K562 (cell line): ENCODE results near the gene JADE2. TPM values are rescaled to one million over a fixed set of nuclear protein-coding genes. Genes with fewer than 3 reads are reported as not detected.

Experiments
- MAFF ChIP-seq: IDR thresholded peaks from 2 replicates; pipeline ENCODE4 v1.6.1; 2012; ENCODE audit warnings: low read length, improper control_type of control experiment
- NEUROD1 ChIP-seq: fragments of 150-350 bp; IDR thresholded peaks from 2 replicates; pipeline ENCODE4 v1.6.1; 2014; ENCODE audit warnings: borderline replicate concordance, low read length, low read depth; ENCODE audit not compliant: partially characterized antibody
- RBFOX2 ChIP-seq: fragments of 200-400 bp; formaldehyde crosslinking; IDR thresholded peaks from 2 replicates; pipeline ENCODE4 v1.6.1; 2017; ENCODE audit warnings: low read depth, mild to moderate bottlenecking, low read length, moderate library complexity
- polyA plus RNA-seq, 8 experiments: library from polyadenylated mRNA; depleted of rRNA in 4 of 8; stranded (reverse) in 5 of 8; unstranded in 3 of 8; fragments of >200 nt; fragmentation: Nextera tagmentation in 2 of 8; fragmentation: Illumina TruSeq in 1 of 8; extraction: Ambion mirVana in 2 of 8; extraction: Trizol in 1 of 8; gene quantifications; 2 replicates each; pipeline versions ENCODE4 v1.2.1 to v1.2.3, GENCODE V29; 2011 to 2014; ENCODE audit warnings: inconsistent platforms in 1 of 8, missing spikeins in 1 of 8
- total RNA-seq, 7 experiments: library from RNA; depleted of rRNA in 6 of 7; stranded (reverse); fragments of >200 nt in 6 of 7; fragmentation: Illumina TruSeq in 2 of 7; extraction: Trizol in 2 of 7; gene quantifications; 2 replicates each; pipeline versions ENCODE4 v1.2.1 to v1.2.3, GENCODE V29; 2011 to 2021; ENCODE audit warnings: low replicate concordance in 1 of 7
- TF ChIP-seq, protein P1 (sequence below): fragments of 250-450 bp; sonication (Bioruptor Pico); IDR thresholded peaks from 2 replicates; pipeline ENCODE4 v1.4.0; 2020
- TF ChIP-seq, protein P2 (sequence below): fragments of 200-600 bp; sonication (generic); IDR thresholded peaks from one replicate; pipeline ENCODE4 v1.6.1; 2012; ENCODE audit warnings: mild to moderate bottlenecking, low read depth, low read length, inconsistent platforms
- TF ChIP-seq, protein P3 (sequence below): fragments of 200-800 bp; sonication (Bioruptor generic); IDR thresholded peaks from 2 replicates; pipeline ENCODE4 v1.6.1; 2017; ENCODE audit warnings: missing genetic modification characterization, missing compliant biosample characterization

Gene JADE2
- total and polyA plus RNA-seq, 9 of the 15 experiments (the other 6 are each of a cell fraction or from before 2014, with no cell fraction given): 0.50 to 23.3 (median 9.1) TPM

- TF ChIP-seq, protein P1, sequence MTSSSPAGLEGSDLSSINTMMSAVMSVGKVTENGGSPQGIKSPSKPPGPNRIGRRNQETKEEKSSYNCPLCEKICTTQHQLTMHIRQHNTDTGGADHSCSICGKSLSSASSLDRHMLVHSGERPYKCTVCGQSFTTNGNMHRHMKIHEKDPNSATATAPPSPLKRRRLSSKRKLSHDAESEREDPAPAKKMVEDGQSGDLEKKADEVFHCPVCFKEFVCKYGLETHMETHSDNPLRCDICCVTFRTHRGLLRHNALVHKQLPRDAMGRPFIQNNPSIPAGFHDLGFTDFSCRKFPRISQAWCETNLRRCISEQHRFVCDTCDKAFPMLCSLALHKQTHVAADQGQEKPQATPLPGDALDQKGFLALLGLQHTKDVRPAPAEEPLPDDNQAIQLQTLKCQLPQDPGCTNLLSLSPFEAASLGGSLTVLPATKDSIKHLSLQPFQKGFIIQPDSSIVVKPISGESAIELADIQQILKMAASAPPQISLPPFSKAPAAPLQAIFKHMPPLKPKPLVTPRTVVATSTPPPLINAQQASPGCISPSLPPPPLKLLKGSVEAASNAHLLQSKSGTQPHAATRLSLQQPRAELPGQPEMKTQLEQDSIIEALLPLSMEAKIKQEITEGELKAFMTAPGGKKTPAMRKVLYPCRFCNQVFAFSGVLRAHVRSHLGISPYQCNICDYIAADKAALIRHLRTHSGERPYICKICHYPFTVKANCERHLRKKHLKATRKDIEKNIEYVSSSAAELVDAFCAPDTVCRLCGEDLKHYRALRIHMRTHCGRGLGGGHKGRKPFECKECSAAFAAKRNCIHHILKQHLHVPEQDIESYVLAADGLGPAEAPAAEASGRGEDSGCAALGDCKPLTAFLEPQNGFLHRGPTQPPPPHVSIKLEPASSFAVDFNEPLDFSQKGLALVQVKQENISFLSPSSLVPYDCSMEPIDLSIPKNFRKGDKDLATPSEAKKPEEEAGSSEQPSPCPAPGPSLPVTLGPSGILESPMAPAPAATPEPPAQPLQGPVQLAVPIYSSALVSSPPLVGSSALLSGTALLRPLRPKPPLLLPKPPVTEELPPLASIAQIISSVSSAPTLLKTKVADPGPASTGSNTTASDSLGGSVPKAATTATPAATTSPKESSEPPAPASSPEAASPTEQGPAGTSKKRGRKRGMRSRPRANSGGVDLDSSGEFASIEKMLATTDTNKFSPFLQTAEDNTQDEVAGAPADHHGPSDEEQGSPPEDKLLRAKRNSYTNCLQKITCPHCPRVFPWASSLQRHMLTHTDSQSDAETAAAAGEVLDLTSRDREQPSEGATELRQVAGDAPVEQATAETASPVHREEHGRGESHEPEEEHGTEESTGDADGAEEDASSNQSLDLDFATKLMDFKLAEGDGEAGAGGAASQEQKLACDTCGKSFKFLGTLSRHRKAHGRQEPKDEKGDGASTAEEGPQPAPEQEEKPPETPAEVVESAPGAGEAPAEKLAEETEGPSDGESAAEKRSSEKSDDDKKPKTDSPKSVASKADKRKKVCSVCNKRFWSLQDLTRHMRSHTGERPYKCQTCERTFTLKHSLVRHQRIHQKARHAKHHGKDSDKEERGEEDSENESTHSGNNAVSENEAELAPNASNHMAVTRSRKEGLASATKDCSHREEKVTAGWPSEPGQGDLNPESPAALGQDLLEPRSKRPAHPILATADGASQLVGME (CRISPR knock-in tag): peak; percentile 87; the same call in 1 of the 2 replicates
- TF ChIP-seq NEUROD1 (peak; percentile 80), MAFF (no peak), RBFOX2 (peak; percentile 72; the same call in 1 of the 2 replicates)
- TF ChIP-seq, protein P2, sequence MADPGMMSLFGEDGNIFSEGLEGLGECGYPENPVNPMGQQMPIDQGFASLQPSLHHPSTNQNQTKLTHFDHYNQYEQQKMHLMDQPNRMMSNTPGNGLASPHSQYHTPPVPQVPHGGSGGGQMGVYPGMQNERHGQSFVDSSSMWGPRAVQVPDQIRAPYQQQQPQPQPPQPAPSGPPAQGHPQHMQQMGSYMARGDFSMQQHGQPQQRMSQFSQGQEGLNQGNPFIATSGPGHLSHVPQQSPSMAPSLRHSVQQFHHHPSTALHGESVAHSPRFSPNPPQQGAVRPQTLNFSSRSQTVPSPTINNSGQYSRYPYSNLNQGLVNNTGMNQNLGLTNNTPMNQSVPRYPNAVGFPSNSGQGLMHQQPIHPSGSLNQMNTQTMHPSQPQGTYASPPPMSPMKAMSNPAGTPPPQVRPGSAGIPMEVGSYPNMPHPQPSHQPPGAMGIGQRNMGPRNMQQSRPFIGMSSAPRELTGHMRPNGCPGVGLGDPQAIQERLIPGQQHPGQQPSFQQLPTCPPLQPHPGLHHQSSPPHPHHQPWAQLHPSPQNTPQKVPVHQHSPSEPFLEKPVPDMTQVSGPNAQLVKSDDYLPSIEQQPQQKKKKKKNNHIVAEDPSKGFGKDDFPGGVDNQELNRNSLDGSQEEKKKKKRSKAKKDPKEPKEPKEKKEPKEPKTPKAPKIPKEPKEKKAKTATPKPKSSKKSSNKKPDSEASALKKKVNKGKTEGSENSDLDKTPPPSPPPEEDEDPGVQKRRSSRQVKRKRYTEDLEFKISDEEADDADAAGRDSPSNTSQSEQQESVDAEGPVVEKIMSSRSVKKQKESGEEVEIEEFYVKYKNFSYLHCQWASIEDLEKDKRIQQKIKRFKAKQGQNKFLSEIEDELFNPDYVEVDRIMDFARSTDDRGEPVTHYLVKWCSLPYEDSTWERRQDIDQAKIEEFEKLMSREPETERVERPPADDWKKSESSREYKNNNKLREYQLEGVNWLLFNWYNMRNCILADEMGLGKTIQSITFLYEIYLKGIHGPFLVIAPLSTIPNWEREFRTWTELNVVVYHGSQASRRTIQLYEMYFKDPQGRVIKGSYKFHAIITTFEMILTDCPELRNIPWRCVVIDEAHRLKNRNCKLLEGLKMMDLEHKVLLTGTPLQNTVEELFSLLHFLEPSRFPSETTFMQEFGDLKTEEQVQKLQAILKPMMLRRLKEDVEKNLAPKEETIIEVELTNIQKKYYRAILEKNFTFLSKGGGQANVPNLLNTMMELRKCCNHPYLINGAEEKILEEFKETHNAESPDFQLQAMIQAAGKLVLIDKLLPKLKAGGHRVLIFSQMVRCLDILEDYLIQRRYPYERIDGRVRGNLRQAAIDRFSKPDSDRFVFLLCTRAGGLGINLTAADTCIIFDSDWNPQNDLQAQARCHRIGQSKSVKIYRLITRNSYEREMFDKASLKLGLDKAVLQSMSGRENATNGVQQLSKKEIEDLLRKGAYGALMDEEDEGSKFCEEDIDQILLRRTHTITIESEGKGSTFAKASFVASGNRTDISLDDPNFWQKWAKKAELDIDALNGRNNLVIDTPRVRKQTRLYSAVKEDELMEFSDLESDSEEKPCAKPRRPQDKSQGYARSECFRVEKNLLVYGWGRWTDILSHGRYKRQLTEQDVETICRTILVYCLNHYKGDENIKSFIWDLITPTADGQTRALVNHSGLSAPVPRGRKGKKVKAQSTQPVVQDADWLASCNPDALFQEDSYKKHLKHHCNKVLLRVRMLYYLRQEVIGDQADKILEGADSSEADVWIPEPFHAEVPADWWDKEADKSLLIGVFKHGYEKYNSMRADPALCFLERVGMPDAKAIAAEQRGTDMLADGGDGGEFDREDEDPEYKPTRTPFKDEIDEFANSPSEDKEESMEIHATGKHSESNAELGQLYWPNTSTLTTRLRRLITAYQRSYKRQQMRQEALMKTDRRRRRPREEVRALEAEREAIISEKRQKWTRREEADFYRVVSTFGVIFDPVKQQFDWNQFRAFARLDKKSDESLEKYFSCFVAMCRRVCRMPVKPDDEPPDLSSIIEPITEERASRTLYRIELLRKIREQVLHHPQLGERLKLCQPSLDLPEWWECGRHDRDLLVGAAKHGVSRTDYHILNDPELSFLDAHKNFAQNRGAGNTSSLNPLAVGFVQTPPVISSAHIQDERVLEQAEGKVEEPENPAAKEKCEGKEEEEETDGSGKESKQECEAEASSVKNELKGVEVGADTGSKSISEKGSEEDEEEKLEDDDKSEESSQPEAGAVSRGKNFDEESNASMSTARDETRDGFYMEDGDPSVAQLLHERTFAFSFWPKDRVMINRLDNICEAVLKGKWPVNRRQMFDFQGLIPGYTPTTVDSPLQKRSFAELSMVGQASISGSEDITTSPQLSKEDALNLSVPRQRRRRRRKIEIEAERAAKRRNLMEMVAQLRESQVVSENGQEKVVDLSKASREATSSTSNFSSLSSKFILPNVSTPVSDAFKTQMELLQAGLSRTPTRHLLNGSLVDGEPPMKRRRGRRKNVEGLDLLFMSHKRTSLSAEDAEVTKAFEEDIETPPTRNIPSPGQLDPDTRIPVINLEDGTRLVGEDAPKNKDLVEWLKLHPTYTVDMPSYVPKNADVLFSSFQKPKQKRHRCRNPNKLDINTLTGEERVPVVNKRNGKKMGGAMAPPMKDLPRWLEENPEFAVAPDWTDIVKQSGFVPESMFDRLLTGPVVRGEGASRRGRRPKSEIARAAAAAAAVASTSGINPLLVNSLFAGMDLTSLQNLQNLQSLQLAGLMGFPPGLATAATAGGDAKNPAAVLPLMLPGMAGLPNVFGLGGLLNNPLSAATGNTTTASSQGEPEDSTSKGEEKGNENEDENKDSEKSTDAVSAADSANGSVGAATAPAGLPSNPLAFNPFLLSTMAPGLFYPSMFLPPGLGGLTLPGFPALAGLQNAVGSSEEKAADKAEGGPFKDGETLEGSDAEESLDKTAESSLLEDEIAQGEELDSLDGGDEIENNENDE: peak; percentile 81
- TF ChIP-seq, protein P3, sequence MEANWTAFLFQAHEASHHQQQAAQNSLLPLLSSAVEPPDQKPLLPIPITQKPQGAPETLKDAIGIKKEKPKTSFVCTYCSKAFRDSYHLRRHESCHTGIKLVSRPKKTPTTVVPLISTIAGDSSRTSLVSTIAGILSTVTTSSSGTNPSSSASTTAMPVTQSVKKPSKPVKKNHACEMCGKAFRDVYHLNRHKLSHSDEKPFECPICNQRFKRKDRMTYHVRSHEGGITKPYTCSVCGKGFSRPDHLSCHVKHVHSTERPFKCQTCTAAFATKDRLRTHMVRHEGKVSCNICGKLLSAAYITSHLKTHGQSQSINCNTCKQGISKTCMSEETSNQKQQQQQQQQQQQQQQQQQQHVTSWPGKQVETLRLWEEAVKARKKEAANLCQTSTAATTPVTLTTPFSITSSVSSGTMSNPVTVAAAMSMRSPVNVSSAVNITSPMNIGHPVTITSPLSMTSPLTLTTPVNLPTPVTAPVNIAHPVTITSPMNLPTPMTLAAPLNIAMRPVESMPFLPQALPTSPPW (CRISPR knock-in tag): peak; percentile 78
Observed at GRCh38 chr5:134525683-134526482, 413 bp downstream of the JADE2 start (continued).
